GM23338 (cell line): ENCODE results near the gene SOS1. TPM values are rescaled to one million over a fixed set of nuclear protein-coding genes. Genes with fewer than 3 reads are reported as not detected.

Source experiments
- ATAC-seq: fragments of 200-7000 bp; cut with Tn5 transposase; 3 replicates; pipeline ENCODE4 v1.9.1; 2020
- DNase-seq: peaks from one replicate; pipeline ENCODE4 v3.0.0-alpha.2; 2015; ENCODE audit warnings: low spot score
- H2AFZ ChIP-seq: fragments of 200-600 bp; sonication (generic); 2 replicates; pipeline ENCODE4 v1.8.0; 2016; ENCODE audit warnings: antibody characterized with exemption, mild to moderate bottlenecking, moderate library complexity
- H3F3A ChIP-seq: fragments of 200-600 bp; sonication (generic); replicated peaks from 2 replicates; pipeline ENCODE4 v1.8.0; 2017; ENCODE audit warnings: antibody characterized with exemption, mixed run types, low read depth
- H3K27ac ChIP-seq: fragments of 200-600 bp; sonication (generic); 2 replicates; pipeline ENCODE4 v1.6.1; 2016; ENCODE audit warnings: low read depth
- H3K27me3 ChIP-seq: fragments of 200-600 bp; sonication (generic); 2 replicates; pipeline ENCODE4 v1.8.0; 2016; ENCODE audit warnings: mild to moderate bottlenecking, mixed run types, moderate library complexity; ENCODE audit not compliant: insufficient read depth
- H3K36me3 ChIP-seq: fragments of 200-600 bp; sonication (generic); 2 replicates; pipeline ENCODE4 v1.8.0; 2016; ENCODE audit warnings: mild to moderate bottlenecking; ENCODE audit not compliant: insufficient read depth
- H3K4me1 ChIP-seq: fragments of 200-600 bp; sonication (generic); 2 replicates; pipeline ENCODE4 v1.8.0; 2016; ENCODE audit warnings: mild to moderate bottlenecking, moderate library complexity; ENCODE audit not compliant: insufficient read depth
- H3K4me2 ChIP-seq: fragments of 200-600 bp; sonication (generic); 2 replicates; pipeline ENCODE4 v1.7.1; 2017; ENCODE audit warnings: mixed run types
- H3K4me3 ChIP-seq: fragments of 200-600 bp; sonication (generic); 2 replicates; pipeline ENCODE4 v1.6.1; 2016; ENCODE audit warnings: mixed run types
- H3K79me2 ChIP-seq: fragments of 200-600 bp; sonication (generic); replicated peaks from 2 replicates; pipeline ENCODE4 v1.8.0; 2017; ENCODE audit warnings: mild to moderate bottlenecking; ENCODE audit not compliant: insufficient read depth
- H3K9me2 ChIP-seq: fragments of 200-600 bp; sonication (generic); 2 replicates; pipeline ENCODE4 v1.8.0; 2017; ENCODE audit not compliant: insufficient read depth
- H4K20me1 ChIP-seq: fragments of 200-600 bp; sonication (generic); replicated peaks from 2 replicates; pipeline ENCODE4 v1.8.0; 2017; ENCODE audit warnings: mild to moderate bottlenecking; ENCODE audit not compliant: insufficient read depth
- H3K27ac Mint-ChIP-seq: 2 replicates; pipeline ENCODE4 v1.8.0; 2020; ENCODE audit warnings: inconsistent platforms, mild to moderate bottlenecking, moderate library complexity, mixed read lengths
- H3K27me3 Mint-ChIP-seq: 3 replicates; pipeline ENCODE4 v1.8.0; 2022; ENCODE audit warnings: low read depth, mild to moderate bottlenecking, moderate library complexity, mixed read lengths, inconsistent platforms; ENCODE audit not compliant: insufficient read depth, poor library complexity
- H3K36me3 Mint-ChIP-seq: 3 replicates; pipeline ENCODE4 v1.8.0; 2021; ENCODE audit warnings: low read depth, mild to moderate bottlenecking, inconsistent platforms, moderate library complexity, mixed read lengths
- H3K4me1 Mint-ChIP-seq: 3 replicates; pipeline ENCODE4 v1.8.0; 2020; ENCODE audit warnings: mild to moderate bottlenecking, inconsistent platforms, mixed read lengths
- H3K4me3 Mint-ChIP-seq: 3 replicates; pipeline ENCODE4 v1.8.0; 2021; ENCODE audit warnings: moderate library complexity, mild to moderate bottlenecking, inconsistent platforms, mixed read lengths
- H3K9me3 Mint-ChIP-seq: 3 replicates; pipeline ENCODE4 v1.8.0; 2020; ENCODE audit warnings: moderate library complexity, mild to moderate bottlenecking, inconsistent platforms, mixed read lengths
- CREB1 ChIP-seq: fragments of 250-450 bp; sonication (Bioruptor Pico); IDR thresholded peaks from 2 replicates; pipeline ENCODE4 v1.5.0; 2020; ENCODE audit warnings: low read depth, mild to moderate bottlenecking, moderate library complexity
- ETS1 ChIP-seq: IDR thresholded peaks from 2 replicates; pipeline ENCODE4 v1.6.1; 2016; ENCODE audit warnings: antibody characterized with exemption
- EZH2 ChIP-seq: fragments of 200-600 bp; sonication (generic); IDR thresholded peaks from one replicate; pipeline ENCODE4 v1.8.0; 2017; ENCODE audit warnings: antibody characterized with exemption, mild to moderate bottlenecking, low read depth; ENCODE audit not compliant: unreplicated experiment
- EZH2phosphoT487 ChIP-seq: fragments of 200-600 bp; sonication (generic); IDR thresholded peaks from one replicate; pipeline ENCODE4 v1.8.1; 2018; ENCODE audit warnings: antibody characterized with exemption; ENCODE audit not compliant: unreplicated experiment
- NANOG ChIP-seq: IDR thresholded peaks from 2 replicates; pipeline ENCODE4 v1.6.1; 2016; ENCODE audit warnings: antibody characterized with exemption, borderline replicate concordance
- STAT1 ChIP-seq: IDR thresholded peaks from one replicate; pipeline ENCODE4 v1.6.1; 2016; ENCODE audit warnings: antibody characterized with exemption; ENCODE audit not compliant: unreplicated experiment
- ZNF114 ChIP-seq: fragments of 250-450 bp; sonication (Bioruptor Pico); IDR thresholded peaks from 2 replicates; pipeline ENCODE4 v1.5.0; 2020; ENCODE audit warnings: mild to moderate bottlenecking, moderate library complexity
- ZNF331 ChIP-seq: fragments of 250-450 bp; sonication (Bioruptor Pico); IDR thresholded peaks from 2 replicates; pipeline ENCODE4 v1.5.0; 2020; ENCODE audit warnings: low read depth, mild to moderate bottlenecking, moderate library complexity
- polyA plus RNA-seq: library from polyadenylated mRNA; unstranded; fragments of >200 nt; fragmentation: Nextera tagmentation; extraction: Ambion mirVana; gene quantifications from 2 replicates; pipeline ENCODE4 v1.2.1, GENCODE V29; 2016
- total RNA-seq: library from RNA; depleted of rRNA; stranded (reverse); fragments of >200 nt; shearing (Covaris generic); gene quantifications from 2 replicates; pipeline ENCODE4 v1.2.3, GENCODE V29; 2014
- TF ChIP-seq, protein P1 (sequence below): IDR thresholded peaks from one replicate; pipeline ENCODE4 v1.6.1; 2018; ENCODE audit warnings: antibody characterized with exemption; ENCODE audit not compliant: unreplicated experiment

Gene SOS1
- total and polyA plus RNA-seq, 2 experiments from 2014 or later: 13.4 to 21.9 TPM

DNA sequence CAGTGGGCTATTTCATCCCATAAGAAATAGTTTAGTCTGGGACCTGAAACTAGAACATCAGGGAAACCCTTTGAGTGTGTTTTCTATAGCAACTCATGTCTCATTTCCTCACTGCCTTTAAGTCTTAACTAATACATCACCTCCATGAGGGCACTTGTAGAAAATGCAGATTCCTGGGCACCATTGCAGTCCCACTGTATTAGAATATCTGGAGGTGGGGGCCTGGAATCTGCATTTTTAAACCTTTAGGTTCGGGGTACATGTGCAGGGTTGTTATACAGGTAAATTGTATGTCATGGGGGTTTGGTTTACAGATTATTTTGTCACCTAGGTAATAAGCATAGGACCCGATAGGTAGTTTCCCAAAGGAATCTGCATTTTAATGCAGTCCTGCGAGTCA lies 143.8 kb downstream of the SOS1 start:
- no peaks in the 10 kb centered on the region for H3K27me3 ChIP-seq
- no peaks in the 10 kb centered on the region for H3F3A ChIP-seq
- peaks cover 4% of the 10 kb centered on the region for H3K27me3 Mint-ChIP-seq
- H3K27ac Mint-ChIP-seq: no peak overlapping the region
- TF ChIP-seq ETS1: no peak
- no peak for TF ChIP-seq NANOG
- TF ChIP-seq EZH2: no peak
- no peak for TF ChIP-seq STAT1
- TF ChIP-seq CREB1: no peak
- H4K20me1 ChIP-seq: no peaks in the 10 kb centered on the region
- no peak overlapping the region for H3K4me3 Mint-ChIP-seq
- no peak overlapping the region for H3K4me2 ChIP-seq
- peaks cover 17% of the 10 kb centered on the region for H3K4me1 Mint-ChIP-seq
- no peak overlapping the region for H3K4me3 ChIP-seq
- 0 out of 2 replicates have a peak, but pooled peaks cover 5% of the 10 kb centered on the region for H3K9me2 ChIP-seq
- no peak overlapping the region for H3K27ac ChIP-seq
- no peak for DNase-seq
- H3K36me3 ChIP-seq: no peaks in the 10 kb centered on the region
- H3K9me3 Mint-ChIP-seq: no peaks in the 10 kb centered on the region
- no peak overlapping the region for H2AFZ ChIP-seq
- H3K4me1 ChIP-seq: peaks cover 6% of the 10 kb centered on the region; the same call in 1 of the 2 replicates
- H3K79me2 ChIP-seq: no peaks in the 10 kb centered on the region
- ATAC-seq: no peak
- no peaks in the 10 kb centered on the region for H3K36me3 Mint-ChIP-seq

GRCh38 chr2:38975042-38975441 lies 145.8 kb downstream of the SOS1 start:
- H3K79me2 ChIP-seq: no peaks in the 10 kb centered on the region
- Mint-ChIP-seq H3K9me3 (no peaks in the 10 kb centered on the region), H3K4me3 (no peak overlapping the region), H3K27me3 (peaks cover 4% of the 10 kb centered on the region), H3K27ac (no peak overlapping the region), H3K36me3 (no peaks in the 10 kb centered on the region), H3K4me1 (peaks cover 12% of the 10 kb centered on the region)
- TF ChIP-seq EZH2phosphoT487 (no peak), ZNF331 (CRISPR knock-in tag) (no peak), CREB1 (no peak), ZNF114 (no peak), ETS1 (no peak), NANOG (no peak)
- no peaks in the 10 kb centered on the region for H4K20me1 ChIP-seq
- no peak overlapping the region for H3K4me3 ChIP-seq
- no peaks in the 10 kb centered on the region for H3F3A ChIP-seq
- 0 out of 2 replicates have a peak, but pooled peaks cover 3% of the 10 kb centered on the region for H3K4me1 ChIP-seq
- no peak overlapping the region for H2AFZ ChIP-seq
- no peak overlapping the region for H3K4me2 ChIP-seq
- H3K36me3 ChIP-seq: no peaks in the 10 kb centered on the region
- no peaks in the 10 kb centered on the region for H3K27me3 ChIP-seq
- no peak overlapping the region for H3K27ac ChIP-seq
- H3K9me2 ChIP-seq: 0 out of 2 replicates have a peak, but pooled peaks cover 5% of the 10 kb centered on the region
- ATAC-seq: no peak
- no peak for DNase-seq

DNA sequence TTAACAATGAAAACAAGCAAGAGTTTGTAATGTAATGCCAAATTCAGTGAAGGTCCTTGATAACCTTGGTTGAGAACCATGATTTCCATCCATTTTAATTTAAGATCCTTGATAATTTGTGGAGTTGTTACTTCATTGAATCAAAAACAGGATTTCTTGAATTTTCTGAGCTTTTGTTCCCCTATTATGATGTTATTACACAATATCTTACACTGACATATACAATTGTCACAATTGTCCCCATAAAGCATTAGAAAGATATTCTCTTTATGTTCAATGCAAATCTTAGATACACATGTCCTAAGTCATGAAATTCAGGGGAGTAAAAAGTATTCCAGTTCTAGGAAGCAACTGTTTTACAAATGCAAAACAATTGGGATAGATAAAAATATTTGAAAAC lies 147.6 kb downstream of the SOS1 start:
- DNase-seq (no peak), ATAC-seq (no peak)
- no peak overlapping the region for H3K4me2 ChIP-seq
- no peaks in the 10 kb centered on the region for H3K4me1 ChIP-seq
- no peaks in the 10 kb centered on the region for H3K79me2 ChIP-seq
- no peak for TF ChIP-seq EZH2phosphoT487
- TF ChIP-seq, protein P1, sequence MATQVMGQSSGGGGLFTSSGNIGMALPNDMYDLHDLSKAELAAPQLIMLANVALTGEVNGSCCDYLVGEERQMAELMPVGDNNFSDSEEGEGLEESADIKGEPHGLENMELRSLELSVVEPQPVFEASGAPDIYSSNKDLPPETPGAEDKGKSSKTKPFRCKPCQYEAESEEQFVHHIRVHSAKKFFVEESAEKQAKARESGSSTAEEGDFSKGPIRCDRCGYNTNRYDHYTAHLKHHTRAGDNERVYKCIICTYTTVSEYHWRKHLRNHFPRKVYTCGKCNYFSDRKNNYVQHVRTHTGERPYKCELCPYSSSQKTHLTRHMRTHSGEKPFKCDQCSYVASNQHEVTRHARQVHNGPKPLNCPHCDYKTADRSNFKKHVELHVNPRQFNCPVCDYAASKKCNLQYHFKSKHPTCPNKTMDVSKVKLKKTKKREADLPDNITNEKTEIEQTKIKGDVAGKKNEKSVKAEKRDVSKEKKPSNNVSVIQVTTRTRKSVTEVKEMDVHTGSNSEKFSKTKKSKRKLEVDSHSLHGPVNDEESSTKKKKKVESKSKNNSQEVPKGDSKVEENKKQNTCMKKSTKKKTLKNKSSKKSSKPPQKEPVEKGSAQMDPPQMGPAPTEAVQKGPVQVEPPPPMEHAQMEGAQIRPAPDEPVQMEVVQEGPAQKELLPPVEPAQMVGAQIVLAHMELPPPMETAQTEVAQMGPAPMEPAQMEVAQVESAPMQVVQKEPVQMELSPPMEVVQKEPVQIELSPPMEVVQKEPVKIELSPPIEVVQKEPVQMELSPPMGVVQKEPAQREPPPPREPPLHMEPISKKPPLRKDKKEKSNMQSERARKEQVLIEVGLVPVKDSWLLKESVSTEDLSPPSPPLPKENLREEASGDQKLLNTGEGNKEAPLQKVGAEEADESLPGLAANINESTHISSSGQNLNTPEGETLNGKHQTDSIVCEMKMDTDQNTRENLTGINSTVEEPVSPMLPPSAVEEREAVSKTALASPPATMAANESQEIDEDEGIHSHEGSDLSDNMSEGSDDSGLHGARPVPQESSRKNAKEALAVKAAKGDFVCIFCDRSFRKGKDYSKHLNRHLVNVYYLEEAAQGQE: no peak
- H3K36me3 Mint-ChIP-seq: no peaks in the 10 kb centered on the region
- no peaks in the 10 kb centered on the region for H3K36me3 ChIP-seq
- H3F3A ChIP-seq: no peaks in the 10 kb centered on the region
- no peak overlapping the region for H3K4me3 Mint-ChIP-seq
- H3K27ac Mint-ChIP-seq: no peak overlapping the region
- H3K27me3 ChIP-seq: no peaks in the 10 kb centered on the region
- H3K4me3 ChIP-seq: no peak overlapping the region
- no peaks in the 10 kb centered on the region; the same call in 2 of the 3 replicates for H3K4me1 Mint-ChIP-seq
- no peaks in the 10 kb centered on the region for H3K27me3 Mint-ChIP-seq
- no peak overlapping the region for H2AFZ ChIP-seq
- 0 out of 2 replicates have a peak, but pooled peaks cover 7% of the 10 kb centered on the region for H3K9me2 ChIP-seq
- no peak overlapping the region for H3K27ac ChIP-seq
- H3K9me3 Mint-ChIP-seq: no peaks in the 10 kb centered on the region
- no peaks in the 10 kb centered on the region for H4K20me1 ChIP-seq
